Panc1 (cell line): ENCODE measurements around the gene CDH12. TPM values are rescaled to one million over a fixed set of nuclear protein-coding genes. Genes with fewer than 3 reads are reported as not detected.

Source experiments
- ATAC-seq: fragments of 200-7000 bp; cut with Tn5 transposase; 2 replicates; pipeline ENCODE4 v1.9.1; 2020; ENCODE audit warnings: mild to moderate bottlenecking, moderate library complexity
- BruUV-seq: library from RNA; stranded (reverse); fragments of 400-500 nt; replicated peaks from 2 replicates; lab custom pipeline; 2021; lab: Mats Ljungman, UMichigan
- CTCF ChIA-PET: fragments of 300-600 bp; sonication (Branson Sonifier 250); formaldehyde crosslinking; loops from one replicate; lab custom pipeline; 2022; ENCODE audit warnings: antibody characterized with exemption; lab: Charles Lee
- POLR2A ChIA-PET: fragments of 300-600 bp; sonication (Branson Sonifier 250); formaldehyde crosslinking; loops from one replicate; lab custom pipeline; 2022; ENCODE audit warnings: antibody characterized with exemption; lab: Charles Lee
- DNase-seq: peaks from one replicate; pipeline ENCODE4 v3.0.0-alpha.2; 2010; ENCODE audit warnings: low read depth, low spot score
- H3K27ac ChIP-seq: 2 replicates; pipeline ENCODE4 v1.5.1; 2011; ENCODE audit warnings: mild to moderate bottlenecking, low read length, inconsistent platforms
- H3K27me3 ChIP-seq: fragments of 200-500 bp; sonication (Bioruptor generic); 2 replicates; pipeline ENCODE4 v1.6.0; 2014; ENCODE audit warnings: low read length, inconsistent platforms; ENCODE audit not compliant: control insufficient read depth, insufficient read depth
- H3K36me3 ChIP-seq: fragments of 200-500 bp; sonication (Bioruptor generic); 2 replicates; pipeline ENCODE4 v1.5.1; 2014; ENCODE audit warnings: inconsistent platforms, mild to moderate bottlenecking, low read length, moderate library complexity; ENCODE audit not compliant: control insufficient read depth, insufficient read depth
- H3K4me1 ChIP-seq: 2 replicates; pipeline ENCODE4 v1.5.1; 2011; ENCODE audit warnings: inconsistent platforms, mild to moderate bottlenecking, low read length, moderate library complexity; ENCODE audit not compliant: control insufficient read depth, insufficient read depth
- H3K4me3 ChIP-seq, 2 experiments: 2 replicates each; pipeline ENCODE4 v1.5.1; 2011 to 2012; ENCODE audit warnings: low read depth in 2 of 2, low read length in 2 of 2, mild to moderate bottlenecking in 2 of 2, inconsistent platforms in 1 of 2, moderate library complexity in 1 of 2
- H3K9me3 ChIP-seq: fragments of 200-500 bp; sonication (Bioruptor generic); 2 replicates; pipeline ENCODE4 v1.5.1; 2014; ENCODE audit warnings: low read depth, mild to moderate bottlenecking, inconsistent platforms, low read length, moderate library complexity; ENCODE audit not compliant: control insufficient read depth, insufficient read depth
- POLR2AphosphoS5 ChIP-seq: IDR thresholded peaks from 2 replicates; pipeline ENCODE4 v1.6.1; 2012; ENCODE audit warnings: mild to moderate bottlenecking, low read depth, low read length, moderate library complexity
- SIN3A ChIP-seq: IDR thresholded peaks from 2 replicates; pipeline ENCODE4 v1.6.1; 2012; ENCODE audit warnings: low read depth, mild to moderate bottlenecking, low read length, moderate library complexity, borderline replicate concordance; ENCODE audit not compliant: insufficient read depth
- TCF7L2 ChIP-seq: IDR thresholded peaks from 2 replicates; pipeline ENCODE4 v1.6.1; 2011; ENCODE audit warnings: mild to moderate bottlenecking, low read depth, low read length, inconsistent platforms
- in situ Hi-C: cut with HindIII; loops from 2 replicates; pipeline ENCODE4 v1.10.0; 2016; ENCODE audit warnings: low sequenced_read_pairs, low pct_unique_long_range_greater_than_20kb
- intact Hi-C: fragments of 100-400 bp; cut with micrococcal nuclease; formaldehyde crosslinking; loops from one replicate; pipeline ENCODE4 v1.10.0; 2022; ENCODE audit not compliant: unreplicated experiment
- total RNA-seq: library from RNA; stranded (reverse); gene quantifications from one replicate; pipeline ENCODE4 v1.2.1, GENCODE V29; 2021; ENCODE audit not compliant: unreplicated experiment
- TF ChIP-seq, protein P1 (sequence below): fragments of 450-650 bp; IDR thresholded peaks from 2 replicates; pipeline ENCODE4 v1.5.1; 2017; ENCODE audit warnings: mild to moderate bottlenecking
- TF ChIP-seq, protein P2 (sequence below), 2 experiments: IDR thresholded peaks; 2 replicates each; pipeline ENCODE4 v1.6.1; 2011 to 2012; ENCODE audit warnings: low read depth in 2 of 2, control low read depth in 1 of 2, low read length in 1 of 2, mild to moderate bottlenecking in 1 of 2, moderate library complexity in 1 of 2; ENCODE audit not compliant: insufficient read depth in 1 of 2

Gene CDH12
- total RNA-seq, 1 experiment from 2014 or later = not detected

- DNase-seq = no peak
- Histone ChIP-seq H3K27me3 (no peaks in the 10 kb centered on the region), H3K36me3 (no peaks in the 10 kb centered on the region), H3K9me3 (no peaks in the 10 kb centered on the region), H3K4me3 (no peak overlapping the region), H3K27ac (no peak overlapping the region), H3K4me1 (no peaks in the 10 kb centered on the region)
- in situ Hi-C loops (no loop called here), intact Hi-C loops (no loop called here)
- ATAC-seq = no peak
- TF ChIP-seq, protein P1, sequence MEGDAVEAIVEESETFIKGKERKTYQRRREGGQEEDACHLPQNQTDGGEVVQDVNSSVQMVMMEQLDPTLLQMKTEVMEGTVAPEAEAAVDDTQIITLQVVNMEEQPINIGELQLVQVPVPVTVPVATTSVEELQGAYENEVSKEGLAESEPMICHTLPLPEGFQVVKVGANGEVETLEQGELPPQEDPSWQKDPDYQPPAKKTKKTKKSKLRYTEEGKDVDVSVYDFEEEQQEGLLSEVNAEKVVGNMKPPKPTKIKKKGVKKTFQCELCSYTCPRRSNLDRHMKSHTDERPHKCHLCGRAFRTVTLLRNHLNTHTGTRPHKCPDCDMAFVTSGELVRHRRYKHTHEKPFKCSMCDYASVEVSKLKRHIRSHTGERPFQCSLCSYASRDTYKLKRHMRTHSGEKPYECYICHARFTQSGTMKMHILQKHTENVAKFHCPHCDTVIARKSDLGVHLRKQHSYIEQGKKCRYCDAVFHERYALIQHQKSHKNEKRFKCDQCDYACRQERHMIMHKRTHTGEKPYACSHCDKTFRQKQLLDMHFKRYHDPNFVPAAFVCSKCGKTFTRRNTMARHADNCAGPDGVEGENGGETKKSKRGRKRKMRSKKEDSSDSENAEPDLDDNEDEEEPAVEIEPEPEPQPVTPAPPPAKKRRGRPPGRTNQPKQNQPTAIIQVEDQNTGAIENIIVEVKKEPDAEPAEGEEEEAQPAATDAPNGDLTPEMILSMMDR = no peak
- TF ChIP-seq SIN3A (no peak), TCF7L2 (no peak), POLR2AphosphoS5 (no peak)
- TF ChIP-seq, protein P2, sequence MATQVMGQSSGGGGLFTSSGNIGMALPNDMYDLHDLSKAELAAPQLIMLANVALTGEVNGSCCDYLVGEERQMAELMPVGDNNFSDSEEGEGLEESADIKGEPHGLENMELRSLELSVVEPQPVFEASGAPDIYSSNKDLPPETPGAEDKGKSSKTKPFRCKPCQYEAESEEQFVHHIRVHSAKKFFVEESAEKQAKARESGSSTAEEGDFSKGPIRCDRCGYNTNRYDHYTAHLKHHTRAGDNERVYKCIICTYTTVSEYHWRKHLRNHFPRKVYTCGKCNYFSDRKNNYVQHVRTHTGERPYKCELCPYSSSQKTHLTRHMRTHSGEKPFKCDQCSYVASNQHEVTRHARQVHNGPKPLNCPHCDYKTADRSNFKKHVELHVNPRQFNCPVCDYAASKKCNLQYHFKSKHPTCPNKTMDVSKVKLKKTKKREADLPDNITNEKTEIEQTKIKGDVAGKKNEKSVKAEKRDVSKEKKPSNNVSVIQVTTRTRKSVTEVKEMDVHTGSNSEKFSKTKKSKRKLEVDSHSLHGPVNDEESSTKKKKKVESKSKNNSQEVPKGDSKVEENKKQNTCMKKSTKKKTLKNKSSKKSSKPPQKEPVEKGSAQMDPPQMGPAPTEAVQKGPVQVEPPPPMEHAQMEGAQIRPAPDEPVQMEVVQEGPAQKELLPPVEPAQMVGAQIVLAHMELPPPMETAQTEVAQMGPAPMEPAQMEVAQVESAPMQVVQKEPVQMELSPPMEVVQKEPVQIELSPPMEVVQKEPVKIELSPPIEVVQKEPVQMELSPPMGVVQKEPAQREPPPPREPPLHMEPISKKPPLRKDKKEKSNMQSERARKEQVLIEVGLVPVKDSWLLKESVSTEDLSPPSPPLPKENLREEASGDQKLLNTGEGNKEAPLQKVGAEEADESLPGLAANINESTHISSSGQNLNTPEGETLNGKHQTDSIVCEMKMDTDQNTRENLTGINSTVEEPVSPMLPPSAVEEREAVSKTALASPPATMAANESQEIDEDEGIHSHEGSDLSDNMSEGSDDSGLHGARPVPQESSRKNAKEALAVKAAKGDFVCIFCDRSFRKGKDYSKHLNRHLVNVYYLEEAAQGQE (IDR thresholded peaks at IDR 0.05; ENCODE audit: insufficient read depth in 1 of 2, low read depth in 2 of 2, low read length in 1 of 2) = no peak
- BruUV-seq = no TSS peak
- CTCF ChIA-PET = no interaction called here
- POLR2A ChIA-PET = no interaction called here
Measured at GRCh38 chr5:21889581-21889980, 963.6 kb downstream of the CDH12 start.

DNA sequence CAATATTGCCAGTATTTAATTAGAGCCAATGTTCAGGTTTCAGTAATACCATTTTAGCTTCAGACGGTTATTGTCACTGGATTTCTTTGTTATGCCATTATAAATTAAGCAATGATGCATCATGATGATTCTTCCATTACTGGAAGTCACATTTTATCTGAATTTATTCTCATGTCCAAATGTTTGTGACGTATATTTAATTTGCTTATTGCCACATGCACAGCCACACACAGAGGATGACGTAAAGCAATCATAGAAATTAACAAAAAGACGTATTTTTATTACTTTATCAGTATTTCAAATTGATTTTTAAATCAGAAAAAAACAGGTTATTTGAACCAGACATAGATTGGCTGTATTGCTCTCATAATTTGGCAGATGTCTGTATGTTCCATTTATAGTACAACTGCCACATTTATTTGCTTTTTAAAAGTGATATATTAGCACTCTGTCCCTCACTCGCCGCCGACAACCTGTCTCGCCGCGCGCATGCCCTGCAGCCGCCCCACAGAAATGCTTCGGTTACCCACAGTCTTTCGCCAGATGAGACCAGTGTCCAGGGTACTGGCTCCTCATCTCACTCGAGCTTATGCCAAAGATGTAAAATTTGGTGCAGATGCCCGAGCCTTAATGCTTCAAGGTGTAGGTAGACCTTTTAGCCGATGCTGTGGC lies 970.9 kb downstream of the CDH12 start:
- no peaks in the 10 kb centered on the region for H3K9me3 ChIP-seq
- TF ChIP-seq, protein P1 = no peak
- no peak for TF ChIP-seq TCF7L2
- no peak for TF ChIP-seq SIN3A
- no peak for TF ChIP-seq POLR2AphosphoS5
- in situ Hi-C loops = no loop called here
- BruUV-seq = no TSS peak
- DNase-seq = no peak
- no peaks in the 10 kb centered on the region for H3K4me1 ChIP-seq
- H3K27ac ChIP-seq = no peak overlapping the region
- no peaks in the 10 kb centered on the region for H3K27me3 ChIP-seq
- no peak for ATAC-seq
- ChIA-PET POLR2A (no interaction called here), CTCF (no interaction called here)
- H3K4me3 ChIP-seq = no peak overlapping the region
- intact Hi-C loops = no loop called here
- H3K36me3 ChIP-seq = no peaks in the 10 kb centered on the region
